Suprapubic skin (tissue), 4 donors: Measurements from ENCODE around the gene RNF19B. TPM values are rescaled to one million over a fixed set of nuclear protein-coding genes. Genes with fewer than 3 reads are reported as not detected.

Experiments
- DNase-seq, 2 donors: peaks; one replicate each; pipeline ENCODE4 v3.0.0-alpha.2; 2019; ENCODE audit warnings: low spot score in 2 of 2
- H3K27ac ChIP-seq: fragments of 200-600 bp; sonication (generic); one replicate; pipeline ENCODE4 v1.5.1; 2019
- H3K27me3 ChIP-seq: fragments of 200-600 bp; sonication (generic); one replicate; pipeline ENCODE4 v1.5.1; 2019
- H3K36me3 ChIP-seq: fragments of 200-600 bp; sonication (generic); one replicate; pipeline ENCODE4 v1.5.1; 2019
- H3K4me1 ChIP-seq: fragments of 200-600 bp; sonication (generic); one replicate; pipeline ENCODE4 v1.5.1; 2019
- H3K4me3 ChIP-seq: fragments of 200-600 bp; sonication (generic); one replicate; pipeline ENCODE4 v1.5.1; 2019; ENCODE audit warnings: mild to moderate bottlenecking
- H3K9me3 ChIP-seq: fragments of 200-600 bp; sonication (generic); one replicate; pipeline ENCODE4 v1.5.1; 2019
- CTCF ChIP-seq, 2 donors: fragments of 200-600 bp in 1 of 2; fragments of 450-650 bp in 1 of 2; sonication (generic) in 1 of 2; IDR thresholded peaks; one replicate each; pipeline ENCODE4 v1.5.1; 2016 to 2019; ENCODE audit warnings: antibody characterized with exemption in 2 of 2, mild to moderate bottlenecking in 1 of 2, moderate library complexity in 1 of 2
- EP300 ChIP-seq: sonication (generic); formaldehyde crosslinking; IDR thresholded peaks from one replicate; pipeline ENCODE4 v1.6.1; 2017; ENCODE audit warnings: antibody characterized with exemption
- POLR2A ChIP-seq, 2 donors: fragments of 450-650 bp; IDR thresholded peaks; one replicate each; pipeline ENCODE4 v1.6.1; 2017; ENCODE audit warnings: antibody characterized with exemption in 2 of 2, mild to moderate bottlenecking in 2 of 2, moderate library complexity in 2 of 2
- POLR2AphosphoS5 ChIP-seq, 3 donors: sonication (generic); formaldehyde crosslinking; IDR thresholded peaks; one replicate each; pipeline ENCODE4 v1.6.1; 2017; ENCODE audit warnings: antibody characterized with exemption in 3 of 3
- WGBS: methylation state at CpG from one replicate; pipeline ENCODE4 v1.1.5; 2018; 5-methylcytosine and 5-hydroxymethylcytosine counted together
- total RNA-seq, 4 donors: library from RNA; depleted of rRNA; stranded (reverse); fragments of >200 nt; gene quantifications; one replicate each; pipeline ENCODE4 v1.1.0, GENCODE V29; 2016

Gene RNF19B
- total RNA-seq, 4 donors from 2014 or later, result 33.1 to 55.5 (median 43.0) TPM

GRCh38 chr1:32886828-32887414 lies 77.7 kb downstream of the RNF19B start:
- 44% methylated on average over 15 of the region's 19 CpGs for WGBS
- Histone ChIP-seq H3K4me3 (no peak overlapping the region), H3K27ac (no peak overlapping the region), H3K9me3 (no peaks in the 10 kb centered on the region), H3K4me1 (peaks cover 14% of the 10 kb centered on the region), H3K27me3 (peaks cover 43% of the 10 kb centered on the region), H3K36me3 (no peaks in the 10 kb centered on the region)
- no peak for TF ChIP-seq CTCF (IDR thresholded peaks at IDR 0.05)
- no peak for TF ChIP-seq EP300
- TF ChIP-seq POLR2AphosphoS5 (IDR thresholded peaks at IDR 0.05), result no peak
- no peak for TF ChIP-seq POLR2A (IDR thresholded peaks at IDR 0.05)
- no peak for DNase-seq

Other genes starting within 250 kb of the RNF19B start
- gene YARS1, start 147.5 kb downstream of the RNF19B start, total RNA-seq, result 10 to 100 TPM; 47.1 to 68.1 (median 50.7) TPM
- 10 to 100 TPM in 2 of 4 donors, 1 to 10 TPM in 2; 8.8 to 39.7 (median 18.1) TPM for gene S100PBP, start 147.2 kb downstream of the RNF19B start, total RNA-seq
- 1 to 10 TPM in 2 of 4 donors, under 1 TPM in 1, not detected in 1; 0.48 to 3.0 (median 1.6) TPM for gene FNDC5, start 93.9 kb downstream of the RNF19B start, total RNA-seq
- not detected for gene HPCA, start 78.3 kb downstream of the RNF19B start, total RNA-seq
- 100 to 1,000 TPM in 3 of 4 donors, 10 to 100 TPM in 1; 61.9 to 283 (median 228) TPM for gene TMEM54, start 63.4 kb downstream of the RNF19B start, total RNA-seq
- 100 to 1,000 TPM; 122 to 139 (median 125) TPM for gene AK2, start 72.1 kb upstream of the RNF19B start, total RNA-seq
- gene AZIN2, start 116.3 kb upstream of the RNF19B start, total RNA-seq, result 1 to 10 TPM; 2.1 to 3.7 (median 3.2) TPM
- 10 to 100 TPM; 25.8 to 41.4 (median 34.0) TPM for gene TRIM62, start 217.2 kb upstream of the RNF19B start, total RNA-seq